HEK293 (cell line): ENCODE results near the gene CD2.

Experiments used
- BCL11A ChIP-seq: fragments of 450-650 bp; formaldehyde crosslinking; IDR thresholded peaks from 2 replicates; pipeline ENCODE4 v1.5.1; 2016; ENCODE audit warnings: low read depth, missing biosample characterization, missing genetic modification characterization
- SP2 ChIP-seq: fragments of 450-650 bp; formaldehyde crosslinking; IDR thresholded peaks from 2 replicates; pipeline ENCODE4 v1.5.1; 2016; ENCODE audit warnings: missing biosample characterization, missing genetic modification characterization
- TCF7L2 ChIP-seq: IDR thresholded peaks from 2 replicates; pipeline ENCODE4 v1.6.1; 2011; ENCODE audit warnings: low read depth, mild to moderate bottlenecking, inconsistent platforms, low read length, moderate library complexity, borderline replicate concordance
- ZBTB11 ChIP-seq: fragments of 450-650 bp; formaldehyde crosslinking; conservative IDR thresholded peaks from 2 replicates; pipeline ENCODE4 v1.5.1; 2016; ENCODE audit warnings: low read depth, missing biosample characterization, missing genetic modification characterization
- ZBTB20 ChIP-seq: fragments of 450-650 bp; formaldehyde crosslinking; IDR thresholded peaks from 2 replicates; pipeline ENCODE4 v1.5.1; 2016; ENCODE audit warnings: missing biosample characterization, missing genetic modification characterization
- ZNF292 ChIP-seq: fragments of 450-650 bp; formaldehyde crosslinking; IDR thresholded peaks from 2 replicates; pipeline ENCODE4 v1.5.1; 2016; ENCODE audit warnings: low read depth, missing biosample characterization, missing genetic modification characterization, borderline replicate concordance
- ZNF580 ChIP-seq: fragments of 450-650 bp; formaldehyde crosslinking; IDR thresholded peaks from 2 replicates; pipeline ENCODE4 v1.5.1; 2016; ENCODE audit warnings: missing biosample characterization, missing genetic modification characterization
- ZNF645 ChIP-seq: fragments of 450-650 bp; formaldehyde crosslinking; IDR thresholded peaks from 2 replicates; pipeline ENCODE4; 2016; ENCODE audit warnings: missing biosample characterization, missing genetic modification characterization
- TF ChIP-seq, protein P1 (sequence below): fragments of 450-650 bp; formaldehyde crosslinking; IDR thresholded peaks from 2 replicates; pipeline ENCODE4 v1.5.1; 2016; ENCODE audit warnings: missing biosample characterization, missing genetic modification characterization
- TF ChIP-seq, protein P2 (sequence below): fragments of 450-650 bp; formaldehyde crosslinking; IDR thresholded peaks from 2 replicates; pipeline ENCODE4 v1.5.1; 2016; ENCODE audit warnings: missing biosample characterization, missing genetic modification characterization
- TF ChIP-seq, protein P3 (sequence below): fragments of 450-650 bp; formaldehyde crosslinking; IDR thresholded peaks from 2 replicates; pipeline ENCODE4 v1.5.1; 2016; ENCODE audit warnings: missing biosample characterization, missing genetic modification characterization

- no peak for TF ChIP-seq TCF7L2
- no peak for TF ChIP-seq ZNF292 (tag by site-specific recombination)
- TF ChIP-seq ZNF645 (tag by site-specific recombination): no peak
- no peak for TF ChIP-seq ZBTB20 (tag by site-specific recombination)
- TF ChIP-seq, protein P1, sequence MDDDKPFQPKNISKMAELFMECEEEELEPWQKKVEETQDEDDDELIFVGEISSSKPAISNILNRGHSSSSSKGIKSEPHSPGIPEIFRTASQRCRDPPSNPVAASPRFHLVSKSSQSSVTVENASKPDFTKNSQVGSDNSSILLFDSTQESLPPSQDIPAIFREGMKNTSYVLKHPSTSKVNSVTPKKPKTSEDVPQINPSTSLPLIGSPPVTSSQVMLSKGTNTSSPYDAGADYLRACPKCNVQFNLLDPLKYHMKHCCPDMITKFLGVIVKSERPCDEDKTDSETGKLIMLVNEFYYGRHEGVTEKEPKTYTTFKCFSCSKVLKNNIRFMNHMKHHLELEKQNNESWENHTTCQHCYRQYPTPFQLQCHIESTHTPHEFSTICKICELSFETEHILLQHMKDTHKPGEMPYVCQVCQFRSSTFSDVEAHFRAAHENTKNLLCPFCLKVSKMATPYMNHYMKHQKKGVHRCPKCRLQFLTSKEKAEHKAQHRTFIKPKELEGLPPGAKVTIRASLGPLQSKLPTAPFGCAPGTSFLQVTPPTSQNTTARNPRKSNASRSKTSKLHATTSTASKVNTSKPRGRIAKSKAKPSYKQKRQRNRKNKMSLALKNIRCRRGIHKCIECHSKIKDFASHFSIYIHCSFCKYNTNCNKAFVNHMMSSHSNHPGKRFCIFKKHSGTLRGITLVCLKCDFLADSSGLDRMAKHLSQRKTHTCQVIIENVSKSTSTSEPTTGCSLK (tag by site-specific recombination): no peak
- TF ChIP-seq ZNF580 (tag by site-specific recombination): no peak
- TF ChIP-seq BCL11A (tag by site-specific recombination): no peak
- TF ChIP-seq, protein P2, sequence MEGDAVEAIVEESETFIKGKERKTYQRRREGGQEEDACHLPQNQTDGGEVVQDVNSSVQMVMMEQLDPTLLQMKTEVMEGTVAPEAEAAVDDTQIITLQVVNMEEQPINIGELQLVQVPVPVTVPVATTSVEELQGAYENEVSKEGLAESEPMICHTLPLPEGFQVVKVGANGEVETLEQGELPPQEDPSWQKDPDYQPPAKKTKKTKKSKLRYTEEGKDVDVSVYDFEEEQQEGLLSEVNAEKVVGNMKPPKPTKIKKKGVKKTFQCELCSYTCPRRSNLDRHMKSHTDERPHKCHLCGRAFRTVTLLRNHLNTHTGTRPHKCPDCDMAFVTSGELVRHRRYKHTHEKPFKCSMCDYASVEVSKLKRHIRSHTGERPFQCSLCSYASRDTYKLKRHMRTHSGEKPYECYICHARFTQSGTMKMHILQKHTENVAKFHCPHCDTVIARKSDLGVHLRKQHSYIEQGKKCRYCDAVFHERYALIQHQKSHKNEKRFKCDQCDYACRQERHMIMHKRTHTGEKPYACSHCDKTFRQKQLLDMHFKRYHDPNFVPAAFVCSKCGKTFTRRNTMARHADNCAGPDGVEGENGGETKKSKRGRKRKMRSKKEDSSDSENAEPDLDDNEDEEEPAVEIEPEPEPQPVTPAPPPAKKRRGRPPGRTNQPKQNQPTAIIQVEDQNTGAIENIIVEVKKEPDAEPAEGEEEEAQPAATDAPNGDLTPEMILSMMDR (tag by site-specific recombination): no peak
- no peak for TF ChIP-seq SP2
- TF ChIP-seq ZBTB11 (tag by site-specific recombination): no peak
- TF ChIP-seq, protein P3, sequence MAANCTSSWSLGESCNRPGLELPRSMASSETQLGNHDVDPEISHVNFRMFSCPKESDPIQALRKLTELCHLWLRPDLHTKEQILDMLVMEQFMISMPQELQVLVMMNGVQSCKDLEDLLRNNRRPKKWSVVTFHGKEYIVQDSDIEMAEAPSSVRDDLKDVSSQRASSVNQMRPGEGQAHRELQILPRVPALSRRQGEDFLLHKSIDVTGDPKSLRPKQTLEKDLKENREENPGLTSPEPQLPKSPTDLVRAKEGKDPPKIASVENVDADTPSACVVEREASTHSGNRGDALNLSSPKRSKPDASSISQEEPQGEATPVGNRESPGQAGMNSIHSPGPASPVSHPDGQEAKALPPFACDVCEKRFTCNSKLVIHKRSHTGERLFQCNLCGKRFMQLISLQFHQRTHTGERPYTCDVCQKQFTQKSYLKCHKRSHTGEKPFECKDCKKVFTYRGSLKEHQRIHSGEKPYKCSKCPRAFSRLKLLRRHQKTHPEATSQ (tag by site-specific recombination): no peak
These were observed 48.1 kb upstream of the CD2 start for GRCh38 chr1:116706123-116706522.
